PC-9 (cell line): ENCODE data around the gene MFNG. TPM values are rescaled to one million over a fixed set of nuclear protein-coding genes. Genes with fewer than 3 reads are reported as not detected.
A peak's percentile ranks its signal among the peaks of the same experiment; 100 is the strongest.

Experiments used
- BruUV-seq: library from RNA; stranded (reverse); fragments of 400-500 nt; replicated peaks from 2 replicates; lab custom pipeline; 2021; lab: Mats Ljungman, UMichigan
- CTCF ChIA-PET: fragments of 300-600 bp; sonication (Branson Sonifier 250); formaldehyde crosslinking; loops from one replicate; lab custom pipeline; 2022; ENCODE audit warnings: antibody characterized with exemption; lab: Charles Lee
- POLR2A ChIA-PET: fragments of 300-600 bp; sonication (Branson Sonifier 250); formaldehyde crosslinking; loops from one replicate; lab custom pipeline; 2022; ENCODE audit warnings: antibody characterized with exemption; ENCODE audit not compliant: unreplicated experiment; lab: Charles Lee
- DNase-seq, 2 experiments: peaks; one replicate each; pipeline versions ENCODE4 v3.0.0 to v3.0.0-alpha.2; 2015 to 2022; ENCODE audit warnings: mixed read lengths in 1 of 2
- H2AFZ ChIP-seq: fragments of 200-600 bp; sonication (generic); 2 replicates; pipeline ENCODE4 v1.8.1; 2017; ENCODE audit warnings: antibody characterized with exemption
- H3F3A ChIP-seq: fragments of 200-600 bp; sonication (generic); 2 replicates; pipeline ENCODE4 v1.8.1; 2017; ENCODE audit warnings: antibody characterized with exemption, mild to moderate bottlenecking, low read depth; ENCODE audit not compliant: insufficient read depth
- H3K27ac ChIP-seq: fragments of 200-600 bp; sonication (generic); 2 replicates; pipeline ENCODE4 v1.6.1; 2016; ENCODE audit warnings: mixed run types
- H3K27me3 ChIP-seq: fragments of 200-600 bp; sonication (generic); 2 replicates; pipeline ENCODE4 v1.6.1; 2016; ENCODE audit warnings: low read depth, mixed run types; ENCODE audit not compliant: insufficient read depth
- H3K36me3 ChIP-seq: fragments of 200-600 bp; sonication (generic); 2 replicates; pipeline ENCODE4 v1.6.1; 2016; ENCODE audit warnings: low read depth, mixed run types
- H3K4me1 ChIP-seq: fragments of 200-600 bp; sonication (generic); replicated peaks from 2 replicates; pipeline ENCODE4 v1.6.1; 2016; ENCODE audit warnings: mixed run types; ENCODE audit not compliant: insufficient read depth
- H3K4me2 ChIP-seq: fragments of 200-600 bp; sonication (generic); 2 replicates; pipeline ENCODE4 v1.6.1; 2017; ENCODE audit warnings: mixed run types
- H3K4me3 ChIP-seq: fragments of 200-600 bp; sonication (generic); 2 replicates; pipeline ENCODE4 v1.6.1; 2016; ENCODE audit warnings: mixed run types
- H3K79me2 ChIP-seq: fragments of 200-600 bp; sonication (generic); 2 replicates; pipeline ENCODE4 v1.6.1; 2017; ENCODE audit warnings: low read depth, mixed run types
- H3K9me2 ChIP-seq: fragments of 200-600 bp; sonication (generic); 2 replicates; pipeline ENCODE4 v1.8.1; 2017; ENCODE audit warnings: mild to moderate bottlenecking; ENCODE audit not compliant: insufficient read depth
- H3K9me3 ChIP-seq: fragments of 200-600 bp; sonication (generic); 2 replicates; pipeline ENCODE4 v1.8.1; 2016; ENCODE audit warnings: low read depth; ENCODE audit not compliant: insufficient read depth
- H4K20me1 ChIP-seq: fragments of 200-600 bp; sonication (generic); 2 replicates; pipeline ENCODE4 v1.8.1; 2017; ENCODE audit not compliant: insufficient read depth
- EZH2 ChIP-seq: fragments of 200-600 bp; sonication (generic); IDR thresholded peaks from 2 replicates; pipeline ENCODE4 v1.8.0; 2017; ENCODE audit warnings: antibody characterized with exemption, low read depth
- intact Hi-C: fragments of 100-400 bp; cut with micrococcal nuclease; formaldehyde crosslinking; loops from one replicate; pipeline ENCODE4 v1.10.0; 2022; ENCODE audit not compliant: unreplicated experiment
- total RNA-seq: library from RNA; stranded (reverse); gene quantifications from 2 replicates; pipeline ENCODE4 v1.2.3, GENCODE V29; 2021
- TF ChIP-seq, protein P1 (sequence below): fragments of 200-600 bp; sonication (generic); conservative IDR thresholded peaks from 2 replicates; pipeline ENCODE4 v1.6.1; 2017; ENCODE audit warnings: mixed run types, antibody characterized with exemption, mild to moderate bottlenecking, moderate library complexity

The MFNG gene
- total RNA-seq, 1 experiment from 2014 or later = 28.1 TPM

DNA sequence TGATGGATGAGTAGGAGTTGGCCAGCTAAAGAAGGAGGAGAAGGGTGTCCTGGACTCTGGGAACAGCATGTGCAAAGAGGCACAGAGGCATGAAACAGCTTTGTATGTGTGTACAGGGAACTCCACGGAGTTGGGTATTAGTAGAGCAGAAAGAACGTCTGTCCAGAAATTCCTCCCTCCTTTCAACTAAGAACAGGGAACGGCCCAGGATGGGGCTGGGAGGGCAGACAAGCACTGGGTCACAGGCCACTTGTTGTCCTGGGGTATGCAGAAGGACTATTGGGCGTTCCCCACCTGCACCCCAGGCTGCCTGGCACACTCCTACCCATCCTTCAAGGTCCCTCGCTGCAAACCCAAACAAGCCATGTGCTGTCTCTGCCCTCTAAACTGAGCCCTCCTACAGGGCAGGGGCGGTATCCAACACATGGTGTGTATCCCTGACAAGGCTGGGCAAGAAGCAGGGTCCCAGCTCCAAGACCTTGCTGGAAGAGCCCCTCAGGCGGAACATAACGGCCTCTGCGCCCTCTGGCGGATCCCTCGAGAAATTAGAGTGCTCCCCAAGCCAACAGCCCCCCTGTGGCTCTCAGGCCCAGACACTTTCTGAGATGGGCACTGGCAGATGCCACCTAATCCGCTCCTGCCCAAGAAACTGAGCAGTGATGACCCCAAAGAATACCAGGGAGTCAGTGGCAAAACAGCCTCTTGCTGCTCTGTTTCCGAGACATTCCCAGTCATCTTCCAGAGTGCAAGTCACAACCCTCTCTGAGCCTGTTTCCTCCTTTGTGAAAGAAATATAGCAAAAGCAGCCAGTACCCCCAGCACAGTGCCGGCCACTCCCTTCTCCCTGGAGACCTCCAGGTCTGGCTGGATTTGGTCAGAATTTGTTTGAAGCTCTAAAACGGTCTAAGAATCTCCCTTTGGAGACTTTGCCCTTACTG is 57.3 kb downstream of the MFNG start:
- no peak for DNase-seq
- ChIA-PET POLR2A (interaction anchor here (0.6 kb wide), 1 partner anchor 69 kb away, joined by 4 read pairs; no protein-coding TSS in a partner anchor), CTCF (interaction anchor here (0.6 to 0.7 kb wide), 2 partner anchors 15 to 105 kb away, joined by 4 to 9 read pairs; no protein-coding TSS in a partner anchor)
- Histone ChIP-seq H3K27ac (no peak overlapping the region), H3F3A (peaks cover 52% of the 10 kb centered on the region), H3K27me3 (no peaks in the 10 kb centered on the region), H4K20me1 (no peaks in the 10 kb centered on the region), H3K4me1 (peaks cover 50% of the 10 kb centered on the region), H3K79me2 (peaks cover 17% of the 10 kb centered on the region), H3K9me2 (no peaks in the 10 kb centered on the region), H3K4me2 (no peak overlapping the region), H2AFZ (no peak overlapping the region), H3K9me3 (peaks cover 15% of the 10 kb centered on the region), H3K4me3 (no peak overlapping the region), H3K36me3 (no peaks in the 10 kb centered on the region)
- TF ChIP-seq, protein P1, sequence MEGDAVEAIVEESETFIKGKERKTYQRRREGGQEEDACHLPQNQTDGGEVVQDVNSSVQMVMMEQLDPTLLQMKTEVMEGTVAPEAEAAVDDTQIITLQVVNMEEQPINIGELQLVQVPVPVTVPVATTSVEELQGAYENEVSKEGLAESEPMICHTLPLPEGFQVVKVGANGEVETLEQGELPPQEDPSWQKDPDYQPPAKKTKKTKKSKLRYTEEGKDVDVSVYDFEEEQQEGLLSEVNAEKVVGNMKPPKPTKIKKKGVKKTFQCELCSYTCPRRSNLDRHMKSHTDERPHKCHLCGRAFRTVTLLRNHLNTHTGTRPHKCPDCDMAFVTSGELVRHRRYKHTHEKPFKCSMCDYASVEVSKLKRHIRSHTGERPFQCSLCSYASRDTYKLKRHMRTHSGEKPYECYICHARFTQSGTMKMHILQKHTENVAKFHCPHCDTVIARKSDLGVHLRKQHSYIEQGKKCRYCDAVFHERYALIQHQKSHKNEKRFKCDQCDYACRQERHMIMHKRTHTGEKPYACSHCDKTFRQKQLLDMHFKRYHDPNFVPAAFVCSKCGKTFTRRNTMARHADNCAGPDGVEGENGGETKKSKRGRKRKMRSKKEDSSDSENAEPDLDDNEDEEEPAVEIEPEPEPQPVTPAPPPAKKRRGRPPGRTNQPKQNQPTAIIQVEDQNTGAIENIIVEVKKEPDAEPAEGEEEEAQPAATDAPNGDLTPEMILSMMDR = peak; percentile 82
- TF ChIP-seq EZH2 = no peak
- no TSS peak for BruUV-seq
- intact Hi-C loops = no loop called here

DNA sequence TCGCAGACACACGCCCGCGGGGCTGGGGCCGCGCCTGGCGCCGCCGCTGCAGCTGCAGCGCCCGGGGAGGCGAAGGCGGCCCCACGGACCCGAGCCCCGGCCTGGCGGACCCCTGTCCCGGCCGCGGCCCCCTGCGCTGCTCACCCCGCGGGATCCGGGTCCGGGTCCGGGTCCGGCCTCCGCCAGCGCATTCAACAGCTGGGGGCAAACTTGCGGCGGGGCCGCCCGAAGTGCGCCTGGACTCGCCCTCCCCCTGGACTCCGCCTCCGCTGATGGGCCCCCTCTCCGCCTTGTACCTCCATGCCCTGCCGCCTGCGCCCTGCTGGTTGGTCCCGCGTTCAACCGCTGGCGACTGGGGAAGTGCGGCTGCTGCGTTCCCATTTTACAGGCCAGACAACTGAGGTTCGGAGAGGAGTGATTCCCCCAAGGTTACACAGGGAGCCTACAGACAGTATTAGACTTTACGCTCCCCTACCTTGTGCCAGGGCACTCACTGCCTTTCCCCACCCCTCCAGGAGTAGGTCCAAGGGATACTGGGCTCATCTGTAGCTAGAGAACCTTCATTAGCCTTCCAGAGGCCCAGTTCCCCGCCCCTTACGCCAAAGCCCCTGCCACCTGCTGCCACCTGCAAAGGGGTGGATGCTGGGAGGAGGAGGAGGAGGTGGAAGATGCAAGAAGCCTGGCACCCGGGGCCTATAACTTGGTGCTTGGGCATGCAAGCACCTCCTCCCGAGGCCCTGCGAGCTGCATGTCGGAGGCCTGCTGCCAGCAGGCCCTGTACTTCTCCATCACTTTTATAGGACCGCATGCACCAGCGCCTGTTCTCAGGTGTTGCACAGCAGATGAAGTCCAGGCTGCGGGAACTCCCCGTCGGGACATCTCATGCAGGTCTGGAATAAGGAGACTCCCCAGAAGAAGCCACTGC is 58.2 kb downstream of the MFNG start:
- intact Hi-C loops = no loop called here
- no peaks in the 10 kb centered on the region for H3K9me2 ChIP-seq
- H3F3A ChIP-seq = peaks cover 48% of the 10 kb centered on the region
- peaks cover 50% of the 10 kb centered on the region for H3K4me1 ChIP-seq
- peaks cover 5% of the 10 kb centered on the region for H3K9me3 ChIP-seq
- TF ChIP-seq, protein P1 = no peak
- TF ChIP-seq EZH2 = no peak
- peak overlapping the region; percentile 90; the same call in 1 of the 2 replicates for H3K4me3 ChIP-seq
- no peak overlapping the region for H3K27ac ChIP-seq
- no peaks in the 10 kb centered on the region for H3K36me3 ChIP-seq
- no peak overlapping the region for H2AFZ ChIP-seq
- no peak for DNase-seq
- POLR2A ChIA-PET = no interaction called here
- H3K4me2 ChIP-seq = peak overlapping the region; percentile 88
- CTCF ChIA-PET = interaction anchor here (0.7 kb wide), 1 partner anchor 104 kb away, joined by 4 read pairs; no protein-coding TSS in a partner anchor
- H3K27me3 ChIP-seq = no peaks in the 10 kb centered on the region
- peaks cover 17% of the 10 kb centered on the region for H3K79me2 ChIP-seq
- no peaks in the 10 kb centered on the region for H4K20me1 ChIP-seq
- no TSS peak for BruUV-seq

DNA sequence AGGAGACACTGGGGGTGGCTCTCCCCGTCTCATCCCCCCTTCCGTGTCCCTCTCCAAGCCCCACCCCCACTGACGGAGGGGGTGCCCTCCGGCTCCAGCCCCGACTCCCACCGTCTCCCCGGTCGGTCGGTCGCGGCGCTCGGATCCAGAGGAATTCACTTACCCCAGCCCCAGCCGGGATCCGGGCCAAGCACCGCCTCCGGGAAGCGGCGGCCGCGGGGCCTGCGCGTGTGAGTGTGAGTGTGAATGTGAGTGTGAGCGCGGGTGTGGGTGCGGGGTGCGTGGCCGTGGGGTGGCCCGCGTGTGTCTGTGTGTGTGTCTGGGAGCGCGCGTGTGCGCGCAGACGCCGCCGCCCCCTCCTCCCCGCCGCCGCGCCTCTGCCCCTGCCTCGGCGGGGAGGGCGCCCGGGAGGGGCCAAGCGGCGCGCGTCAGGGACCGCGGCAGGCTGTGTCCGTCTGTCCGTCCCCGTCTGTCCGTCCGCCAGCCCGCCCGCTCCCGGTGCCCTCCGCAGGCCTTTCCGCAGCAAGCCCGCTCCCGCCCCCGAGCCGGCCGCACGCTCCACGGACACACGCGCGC is 59.0 kb downstream of the MFNG start, which contains the start of gene ELFN2:
ELFN2 (minus strand) TSS at position 345 of the 576 bp plus-strand sequence. CDS start 51,945 bp downstream, outside the sequence.
- POLR2A ChIA-PET = no interaction called here
- no TSS peak for BruUV-seq
- H3K4me1 ChIP-seq = peaks cover 45% of the 10 kb centered on the region

More for the DNA sequence above, 59.0 kb downstream of the MFNG start, which contains the start of gene ELFN2:
- Histone ChIP-seq H3K79me2 (peaks cover 17% of the 10 kb centered on the region), H4K20me1 (no peaks in the 10 kb centered on the region), H3K36me3 (no peaks in the 10 kb centered on the region), H2AFZ (peak within 1 kb of the TSS; percentile 92), H3K9me3 (no peaks in the 10 kb centered on the region), H3K9me2 (no peaks in the 10 kb centered on the region), H3F3A (peaks cover 44% of the 10 kb centered on the region), H3K4me3 (peak within 1 kb of the TSS; percentile 90), H3K27me3 (no peaks in the 10 kb centered on the region), H3K27ac (no peak within 1 kb of the TSS), H3K4me2 (peak within 1 kb of the TSS; percentile 88)
- CTCF ChIA-PET = no interaction called here
- intact Hi-C loops = no loop called here
- peak in 1 of 2 experiments; percentile 53 for DNase-seq
- TF ChIP-seq, protein P1 = no peak
- no peak for TF ChIP-seq EZH2
